HCT116 (cell line): ENCODE data around the gene PTPRQ.

Experiments
- EZH2 ChIP-seq: fragments of 200-600 bp; sonication (generic); IDR thresholded peaks from 2 replicates; pipeline ENCODE4 v1.6.1; 2017; ENCODE audit warnings: antibody characterized with exemption, mixed run types
- EZH2phosphoT487 ChIP-seq: fragments of 200-600 bp; IDR thresholded peaks from 2 replicates; pipeline ENCODE4 v1.6.1; 2018; ENCODE audit warnings: antibody characterized with exemption, borderline replicate concordance
- FOSL1 ChIP-seq: IDR thresholded peaks from 2 replicates; pipeline ENCODE4 v1.6.1; 2012; ENCODE audit warnings: low read depth
- MAX ChIP-seq: IDR thresholded peaks from 2 replicates; pipeline ENCODE4 v1.6.1; 2012
- POLR2A ChIP-seq: IDR thresholded peaks from 2 replicates; pipeline ENCODE4 v1.7.0; 2011; ENCODE audit warnings: borderline replicate concordance; ENCODE audit not compliant: insufficient read depth, insufficient read length; ENCODE audit errors: extremely low read depth
- POLR2AphosphoS5 ChIP-seq: IDR thresholded peaks from 2 replicates; pipeline ENCODE4 v1.6.1; 2011; ENCODE audit warnings: mild to moderate bottlenecking, low read depth, low read length, moderate library complexity
- RAD21 ChIP-seq: IDR thresholded peaks from 2 replicates; pipeline ENCODE4 v1.6.1; 2012; ENCODE audit warnings: low read depth, mild to moderate bottlenecking
- SIN3A ChIP-seq: IDR thresholded peaks from 2 replicates; pipeline ENCODE4 v1.6.1; 2012; ENCODE audit warnings: low read depth
- SRF ChIP-seq: IDR thresholded peaks from 2 replicates; pipeline ENCODE4 v1.6.1; 2012; ENCODE audit warnings: low read depth
- TCF7L2 ChIP-seq: IDR thresholded peaks from 2 replicates; pipeline ENCODE4 v1.7.0; 2011; ENCODE audit warnings: borderline replicate concordance, inconsistent platforms; ENCODE audit not compliant: insufficient read depth, insufficient read length; ENCODE audit errors: extremely low read depth
- ZFX ChIP-seq: fragments of 450-650 bp; IDR thresholded peaks from 2 replicates; pipeline ENCODE4 v1.6.1; 2017
- TF ChIP-seq, protein P1 (sequence below), 3 experiments: fragments of 200-600 bp in 1 of 3; sonication (generic) in 1 of 3; IDR thresholded peaks in 2 of 3; conservative IDR thresholded peaks in 1 of 3; 2 replicates each; pipeline ENCODE4 v1.5.1; 2012 to 2017; ENCODE audit warnings: low read depth in 2 of 3, low read length in 2 of 3, antibody characterized with exemption in 1 of 3, borderline replicate concordance in 1 of 3, control low read depth in 1 of 3, mild to moderate bottlenecking in 1 of 3, mixed read lengths in 1 of 3, mixed run types in 1 of 3, moderate library complexity in 1 of 3; ENCODE audit not compliant: insufficient read depth in 1 of 3
- TF ChIP-seq, protein P2 (sequence below): IDR thresholded peaks from 2 replicates; pipeline ENCODE4 v1.6.1; 2012; ENCODE audit warnings: low read depth
- TF ChIP-seq, protein P3 (sequence below): IDR thresholded peaks from 2 replicates; pipeline ENCODE4 v1.6.1; 2011; ENCODE audit warnings: mild to moderate bottlenecking, low read length, moderate library complexity; ENCODE audit not compliant: insufficient replicate concordance; ENCODE audit errors: extremely low read depth

DNA sequence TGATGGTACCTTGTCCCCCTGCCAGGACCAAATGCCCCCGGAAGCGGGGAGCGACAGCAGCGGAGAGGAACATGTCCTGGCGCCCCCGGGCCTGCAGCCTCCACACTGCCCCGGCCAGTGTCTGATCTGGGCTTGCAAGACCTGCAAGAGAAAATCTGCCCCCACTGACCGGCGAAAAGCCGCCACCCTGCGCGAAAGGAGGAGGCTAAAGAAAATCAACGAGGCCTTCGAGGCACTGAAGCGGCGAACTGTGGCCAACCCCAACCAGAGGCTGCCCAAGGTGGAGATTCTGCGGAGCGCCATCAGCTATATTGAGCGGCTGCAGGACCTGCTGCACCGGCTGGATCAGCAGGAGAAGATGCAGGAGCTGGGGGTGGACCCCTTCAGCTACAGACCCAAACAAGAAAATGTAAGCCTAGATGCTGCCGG is 263.8 kb downstream of the PTPRQ start:
- TF ChIP-seq, protein P1, sequence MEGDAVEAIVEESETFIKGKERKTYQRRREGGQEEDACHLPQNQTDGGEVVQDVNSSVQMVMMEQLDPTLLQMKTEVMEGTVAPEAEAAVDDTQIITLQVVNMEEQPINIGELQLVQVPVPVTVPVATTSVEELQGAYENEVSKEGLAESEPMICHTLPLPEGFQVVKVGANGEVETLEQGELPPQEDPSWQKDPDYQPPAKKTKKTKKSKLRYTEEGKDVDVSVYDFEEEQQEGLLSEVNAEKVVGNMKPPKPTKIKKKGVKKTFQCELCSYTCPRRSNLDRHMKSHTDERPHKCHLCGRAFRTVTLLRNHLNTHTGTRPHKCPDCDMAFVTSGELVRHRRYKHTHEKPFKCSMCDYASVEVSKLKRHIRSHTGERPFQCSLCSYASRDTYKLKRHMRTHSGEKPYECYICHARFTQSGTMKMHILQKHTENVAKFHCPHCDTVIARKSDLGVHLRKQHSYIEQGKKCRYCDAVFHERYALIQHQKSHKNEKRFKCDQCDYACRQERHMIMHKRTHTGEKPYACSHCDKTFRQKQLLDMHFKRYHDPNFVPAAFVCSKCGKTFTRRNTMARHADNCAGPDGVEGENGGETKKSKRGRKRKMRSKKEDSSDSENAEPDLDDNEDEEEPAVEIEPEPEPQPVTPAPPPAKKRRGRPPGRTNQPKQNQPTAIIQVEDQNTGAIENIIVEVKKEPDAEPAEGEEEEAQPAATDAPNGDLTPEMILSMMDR (IDR thresholded peaks at IDR 0.05 in 2 of 3, conservative IDR thresholded peaks at IDR 0.05 in 1 of 3; ENCODE audit: borderline replicate concordance in 1 of 3, insufficient read depth in 1 of 3, low read depth in 2 of 3, low read length in 2 of 3): no peak
- TF ChIP-seq POLR2AphosphoS5 (no peak), SRF (no peak), RAD21 (no peak), TCF7L2 (no peak), MAX (no peak), POLR2A (no peak), FOSL1 (no peak), EZH2 (no peak), SIN3A (no peak), ZFX (no peak), EZH2phosphoT487 (no peak)
- TF ChIP-seq, protein P2, sequence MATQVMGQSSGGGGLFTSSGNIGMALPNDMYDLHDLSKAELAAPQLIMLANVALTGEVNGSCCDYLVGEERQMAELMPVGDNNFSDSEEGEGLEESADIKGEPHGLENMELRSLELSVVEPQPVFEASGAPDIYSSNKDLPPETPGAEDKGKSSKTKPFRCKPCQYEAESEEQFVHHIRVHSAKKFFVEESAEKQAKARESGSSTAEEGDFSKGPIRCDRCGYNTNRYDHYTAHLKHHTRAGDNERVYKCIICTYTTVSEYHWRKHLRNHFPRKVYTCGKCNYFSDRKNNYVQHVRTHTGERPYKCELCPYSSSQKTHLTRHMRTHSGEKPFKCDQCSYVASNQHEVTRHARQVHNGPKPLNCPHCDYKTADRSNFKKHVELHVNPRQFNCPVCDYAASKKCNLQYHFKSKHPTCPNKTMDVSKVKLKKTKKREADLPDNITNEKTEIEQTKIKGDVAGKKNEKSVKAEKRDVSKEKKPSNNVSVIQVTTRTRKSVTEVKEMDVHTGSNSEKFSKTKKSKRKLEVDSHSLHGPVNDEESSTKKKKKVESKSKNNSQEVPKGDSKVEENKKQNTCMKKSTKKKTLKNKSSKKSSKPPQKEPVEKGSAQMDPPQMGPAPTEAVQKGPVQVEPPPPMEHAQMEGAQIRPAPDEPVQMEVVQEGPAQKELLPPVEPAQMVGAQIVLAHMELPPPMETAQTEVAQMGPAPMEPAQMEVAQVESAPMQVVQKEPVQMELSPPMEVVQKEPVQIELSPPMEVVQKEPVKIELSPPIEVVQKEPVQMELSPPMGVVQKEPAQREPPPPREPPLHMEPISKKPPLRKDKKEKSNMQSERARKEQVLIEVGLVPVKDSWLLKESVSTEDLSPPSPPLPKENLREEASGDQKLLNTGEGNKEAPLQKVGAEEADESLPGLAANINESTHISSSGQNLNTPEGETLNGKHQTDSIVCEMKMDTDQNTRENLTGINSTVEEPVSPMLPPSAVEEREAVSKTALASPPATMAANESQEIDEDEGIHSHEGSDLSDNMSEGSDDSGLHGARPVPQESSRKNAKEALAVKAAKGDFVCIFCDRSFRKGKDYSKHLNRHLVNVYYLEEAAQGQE: no peak
- TF ChIP-seq, protein P3, sequence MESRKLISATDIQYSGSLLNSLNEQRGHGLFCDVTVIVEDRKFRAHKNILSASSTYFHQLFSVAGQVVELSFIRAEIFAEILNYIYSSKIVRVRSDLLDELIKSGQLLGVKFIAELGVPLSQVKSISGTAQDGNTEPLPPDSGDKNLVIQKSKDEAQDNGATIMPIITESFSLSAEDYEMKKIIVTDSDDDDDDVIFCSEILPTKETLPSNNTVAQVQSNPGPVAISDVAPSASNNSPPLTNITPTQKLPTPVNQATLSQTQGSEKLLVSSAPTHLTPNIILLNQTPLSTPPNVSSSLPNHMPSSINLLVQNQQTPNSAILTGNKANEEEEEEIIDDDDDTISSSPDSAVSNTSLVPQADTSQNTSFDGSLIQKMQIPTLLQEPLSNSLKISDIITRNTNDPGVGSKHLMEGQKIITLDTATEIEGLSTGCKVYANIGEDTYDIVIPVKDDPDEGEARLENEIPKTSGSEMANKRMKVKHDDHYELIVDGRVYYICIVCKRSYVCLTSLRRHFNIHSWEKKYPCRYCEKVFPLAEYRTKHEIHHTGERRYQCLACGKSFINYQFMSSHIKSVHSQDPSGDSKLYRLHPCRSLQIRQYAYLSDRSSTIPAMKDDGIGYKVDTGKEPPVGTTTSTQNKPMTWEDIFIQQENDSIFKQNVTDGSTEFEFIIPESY: no peak
